ENCODE measurements around the gene CTU1. TPM values are rescaled to one million over a fixed set of nuclear protein-coding genes. Genes with fewer than 3 reads are reported as not detected.

The CTU1 gene
- total RNA-seq, 2 experiments from 2014 or later, result 1.4 to 1.6 TPM

DNA sequence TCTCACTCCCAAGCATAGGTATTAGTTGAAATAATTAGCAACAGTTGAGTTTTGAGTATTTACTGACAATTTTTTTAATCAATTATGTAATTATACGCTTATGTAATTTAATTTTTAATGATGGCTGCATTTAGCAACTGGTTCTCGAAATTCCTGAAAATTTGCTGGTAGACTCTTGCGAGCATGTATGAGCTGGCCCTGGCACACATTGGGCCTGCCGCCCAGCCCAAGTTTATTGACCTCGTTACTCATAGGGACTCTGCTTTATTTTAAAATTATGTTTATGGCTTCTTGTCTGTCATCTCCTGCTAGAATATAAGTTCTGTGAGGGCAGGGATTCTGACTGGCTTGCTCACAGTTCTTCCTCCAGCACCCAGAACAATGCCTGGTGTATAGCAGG lies 32.2 kb downstream of the CTU1 start:
- ChIA-PET POLR2A (no interaction called here), CTCF (no interaction called here)
- H3K27me3 Mint-ChIP-seq, result peaks cover 4% of the 10 kb centered on the region
- peaks cover 7% of the 10 kb centered on the region for H3K9me3 Mint-ChIP-seq
- Histone ChIP-seq H3K36me3 (ENCODE audit: insufficient read depth, low read length) (no peaks in the 10 kb centered on the region), H3K4me1 (ENCODE audit: insufficient read depth, low read length) (no peaks in the 10 kb centered on the region), H3K27me3 (ENCODE audit: control insufficient read depth in 1 of 2, insufficient read depth in 2 of 2, low read length in 2 of 2) (no peaks in the 10 kb centered on the region), H3K27ac (ENCODE audit: low read depth in 1 of 2, low read length in 2 of 2) (no peak overlapping the region), H3K9me3 (ENCODE audit: control insufficient read depth in 1 of 2, insufficient read depth in 1 of 2, low read length in 2 of 2) (peaks cover 0 to 5% of the 10 kb centered on the region in 2 experiments), H3K4me3 (ENCODE audit: low read length) (no peak overlapping the region)
- H3K4me3 Mint-ChIP-seq, result no peak overlapping the region
- H3K27ac Mint-ChIP-seq, result no peak overlapping the region
- DNase-seq, result no peak
- intact Hi-C loops (cut with DNase I, micrococcal nuclease), result no loop called here
- no peaks in the 10 kb centered on the region for H3K4me1 Mint-ChIP-seq (ENCODE audit: low read depth)
- ATAC-seq (ENCODE audit: poor library complexity), result no peak
- no peaks in the 10 kb centered on the region for H3K36me3 Mint-ChIP-seq (ENCODE audit: low read depth)
- TF ChIP-seq, protein P1, sequence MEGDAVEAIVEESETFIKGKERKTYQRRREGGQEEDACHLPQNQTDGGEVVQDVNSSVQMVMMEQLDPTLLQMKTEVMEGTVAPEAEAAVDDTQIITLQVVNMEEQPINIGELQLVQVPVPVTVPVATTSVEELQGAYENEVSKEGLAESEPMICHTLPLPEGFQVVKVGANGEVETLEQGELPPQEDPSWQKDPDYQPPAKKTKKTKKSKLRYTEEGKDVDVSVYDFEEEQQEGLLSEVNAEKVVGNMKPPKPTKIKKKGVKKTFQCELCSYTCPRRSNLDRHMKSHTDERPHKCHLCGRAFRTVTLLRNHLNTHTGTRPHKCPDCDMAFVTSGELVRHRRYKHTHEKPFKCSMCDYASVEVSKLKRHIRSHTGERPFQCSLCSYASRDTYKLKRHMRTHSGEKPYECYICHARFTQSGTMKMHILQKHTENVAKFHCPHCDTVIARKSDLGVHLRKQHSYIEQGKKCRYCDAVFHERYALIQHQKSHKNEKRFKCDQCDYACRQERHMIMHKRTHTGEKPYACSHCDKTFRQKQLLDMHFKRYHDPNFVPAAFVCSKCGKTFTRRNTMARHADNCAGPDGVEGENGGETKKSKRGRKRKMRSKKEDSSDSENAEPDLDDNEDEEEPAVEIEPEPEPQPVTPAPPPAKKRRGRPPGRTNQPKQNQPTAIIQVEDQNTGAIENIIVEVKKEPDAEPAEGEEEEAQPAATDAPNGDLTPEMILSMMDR (IDR thresholded peaks at IDR 0.05), result no peak

DNA sequence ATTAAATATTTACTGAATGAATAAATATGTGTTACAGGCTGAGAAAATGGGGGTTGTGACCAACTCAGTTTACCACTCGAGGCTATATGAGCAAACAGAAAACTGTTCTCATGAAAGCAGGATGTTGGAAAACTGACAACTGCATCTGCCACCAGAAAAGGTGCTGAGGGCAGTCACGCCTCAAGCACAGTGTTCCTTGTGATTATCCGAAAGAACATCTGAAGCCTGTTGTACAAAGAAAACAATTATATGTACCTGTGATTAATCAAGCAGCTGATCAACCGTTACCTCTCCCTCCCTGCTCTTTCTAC lies 37.2 kb downstream of the CTU1 start:
- ChIA-PET CTCF (no interaction called here), POLR2A (no interaction called here)
- H3K27me3 ChIP-seq (ENCODE audit: control insufficient read depth in 1 of 2, insufficient read depth in 2 of 2, low read length in 2 of 2), result peaks cover 8 to 18% of the 10 kb centered on the region in 2 experiments
- no peaks in the 10 kb centered on the region for H3K4me1 ChIP-seq (ENCODE audit: insufficient read depth, low read length)
- peaks cover 7% of the 10 kb centered on the region for H3K9me3 Mint-ChIP-seq
- ATAC-seq (ENCODE audit: poor library complexity) (no peak), DNase-seq (no peak)
- no peaks in the 10 kb centered on the region for H3K36me3 ChIP-seq (ENCODE audit: insufficient read depth, low read length)
- H3K27me3 Mint-ChIP-seq, result peaks cover 19% of the 10 kb centered on the region
- H3K4me3 ChIP-seq (ENCODE audit: low read length), result no peak overlapping the region
- H3K27ac Mint-ChIP-seq, result no peak overlapping the region
- no peaks in the 10 kb centered on the region for H3K4me1 Mint-ChIP-seq (ENCODE audit: low read depth)
- TF ChIP-seq, protein P1 (IDR thresholded peaks at IDR 0.05), result no peak
- H3K4me3 Mint-ChIP-seq, result no peak overlapping the region
- no peak overlapping the region for H3K27ac ChIP-seq (ENCODE audit: low read depth in 1 of 2, low read length in 2 of 2)
- H3K9me3 ChIP-seq (ENCODE audit: control insufficient read depth in 1 of 2, insufficient read depth in 1 of 2, low read length in 2 of 2), result peaks cover 0 to 5% of the 10 kb centered on the region in 2 experiments
- no peaks in the 10 kb centered on the region for H3K36me3 Mint-ChIP-seq (ENCODE audit: low read depth)
- intact Hi-C loops (cut with DNase I, micrococcal nuclease), result no loop called here

DNA sequence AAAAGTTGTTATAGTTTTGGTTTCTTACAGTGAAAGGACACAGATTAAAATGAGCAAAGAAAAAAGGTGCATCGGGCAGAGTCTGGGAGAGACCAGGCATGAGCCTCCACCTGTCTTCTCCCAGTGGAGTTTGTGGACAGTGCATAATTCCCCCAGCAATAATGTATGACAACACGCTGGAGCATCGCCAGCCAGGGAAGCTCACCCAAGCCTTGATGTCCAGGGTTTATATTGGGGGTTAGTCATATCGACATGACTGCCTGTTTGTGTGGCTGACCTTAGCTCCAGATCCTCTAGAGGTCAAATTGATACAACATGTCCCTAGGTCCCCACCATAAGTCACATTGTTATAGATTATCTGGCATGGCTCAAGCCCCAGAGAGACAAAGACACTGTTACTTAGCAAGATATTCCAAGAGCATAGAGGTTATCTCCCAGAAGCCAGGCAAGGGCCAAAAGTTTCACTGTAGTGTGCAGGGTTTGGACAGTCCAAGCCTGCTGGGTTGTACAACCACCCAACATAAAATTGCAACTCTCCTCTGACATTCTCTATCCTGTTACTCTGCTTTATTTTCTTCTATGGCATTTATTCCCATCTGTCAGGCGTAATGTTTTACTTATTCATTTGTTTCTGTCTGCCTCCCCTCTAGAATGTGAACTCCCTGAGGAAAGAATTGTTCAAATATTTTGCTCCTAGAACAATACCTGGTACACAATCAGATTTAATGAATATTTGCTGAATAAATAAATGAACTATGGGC lies 37.7 kb downstream of the CTU1 start:
- Histone ChIP-seq H3K36me3 (ENCODE audit: insufficient read depth, low read length) (no peaks in the 10 kb centered on the region), H3K27ac (ENCODE audit: low read depth in 1 of 2, low read length in 2 of 2) (no peak overlapping the region), H3K9me3 (ENCODE audit: control insufficient read depth in 1 of 2, insufficient read depth in 1 of 2, low read length in 2 of 2) (peaks cover 0 to 5% of the 10 kb centered on the region in 2 experiments), H3K27me3 (ENCODE audit: control insufficient read depth in 1 of 2, insufficient read depth in 2 of 2, low read length in 2 of 2) (peaks cover 13 to 23% of the 10 kb centered on the region in 2 experiments), H3K4me1 (ENCODE audit: insufficient read depth, low read length) (no peaks in the 10 kb centered on the region), H3K4me3 (ENCODE audit: low read length) (no peak overlapping the region)
- H3K9me3 Mint-ChIP-seq, result peaks cover 7% of the 10 kb centered on the region
- no peaks in the 10 kb centered on the region for H3K36me3 Mint-ChIP-seq (ENCODE audit: low read depth)
- peaks cover 22% of the 10 kb centered on the region for H3K27me3 Mint-ChIP-seq
- ATAC-seq (ENCODE audit: poor library complexity) (no peak), DNase-seq (no peak)
- H3K4me1 Mint-ChIP-seq (ENCODE audit: low read depth), result no peaks in the 10 kb centered on the region
- intact Hi-C loops (cut with DNase I, micrococcal nuclease), result no loop called here
- CTCF ChIA-PET, result no interaction called here
- no peak overlapping the region for H3K4me3 Mint-ChIP-seq
- no peak overlapping the region for H3K27ac Mint-ChIP-seq
- POLR2A ChIA-PET, result no interaction called here
- TF ChIP-seq, protein P1 (IDR thresholded peaks at IDR 0.05), result no peak
